Measurements from ENCODE around the gene TDRD1.
A peak's percentile ranks its signal among the peaks of the same experiment; 100 is the strongest.

The TDRD1 gene

GRCh38 chr10:114265392-114266053 is 86.4 kb downstream of the TDRD1 start:
- no peak for DNase-seq (ENCODE audit: low read depth)

GRCh38 chr10:114266521-114266920 is 87.4 kb downstream of the TDRD1 start:
- DNase-seq (ENCODE audit: low read depth), result peak; percentile 76

DNA sequence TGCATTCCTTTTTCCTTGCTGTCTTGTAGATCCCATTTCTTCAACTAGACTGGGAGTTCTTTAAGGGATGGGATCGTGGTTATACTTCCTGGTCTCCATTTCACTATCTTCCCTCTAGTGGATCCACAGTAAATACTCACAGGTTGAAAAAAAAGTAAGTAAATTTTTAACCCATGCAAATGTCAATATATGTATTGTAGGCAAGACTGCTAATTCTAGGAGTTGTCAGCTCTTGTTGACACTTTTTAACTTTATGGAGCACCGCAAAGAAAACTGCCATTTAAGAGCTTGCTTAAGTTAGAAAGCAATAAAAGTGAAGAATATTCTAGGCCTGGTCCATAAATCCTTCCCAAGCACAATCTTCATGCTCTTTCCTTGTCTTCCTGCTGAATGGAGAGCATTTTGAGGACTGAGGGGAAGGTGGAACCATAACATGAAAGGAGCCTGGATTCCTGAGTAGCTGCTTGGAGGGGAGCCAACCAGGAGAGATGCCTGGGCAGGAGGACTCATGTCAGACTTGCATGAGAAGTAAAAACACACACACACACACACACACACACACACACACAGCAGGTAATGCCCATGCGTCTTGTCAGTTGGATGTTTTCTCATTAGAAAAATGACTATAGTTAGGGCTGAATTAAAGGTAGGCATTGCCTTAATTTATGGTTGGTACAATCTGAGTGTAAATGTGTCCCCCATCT is 92.1 kb downstream of the TDRD1 start:
- DNase-seq (ENCODE audit: low read depth), result no peak

- DNase-seq (ENCODE audit: low read depth), result peak; percentile 95
These were observed 92.6 kb downstream of the TDRD1 start for GRCh38 chr10:114271779-114272167.

DNA sequence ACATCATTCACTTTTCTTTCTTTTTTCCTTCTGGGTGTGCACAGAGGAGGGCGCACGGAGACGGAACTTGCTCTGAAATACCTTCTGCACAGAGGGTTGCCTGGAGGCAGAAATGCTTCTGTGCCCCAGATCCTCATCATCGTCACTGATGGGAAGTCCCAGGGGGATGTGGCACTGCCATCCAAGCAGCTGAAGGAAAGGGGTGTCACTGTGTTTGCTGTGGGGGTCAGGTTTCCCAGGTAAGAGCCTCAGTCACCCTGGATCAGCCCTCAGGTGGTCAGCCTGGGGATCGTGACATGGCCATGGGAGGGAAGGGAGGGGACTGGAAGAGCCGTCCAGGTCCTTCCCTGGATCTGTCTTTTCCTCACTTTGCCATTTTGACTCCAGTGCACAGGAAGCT is 93.5 kb downstream of the TDRD1 start:
- no peak for DNase-seq (ENCODE audit: low read depth)

DNA sequence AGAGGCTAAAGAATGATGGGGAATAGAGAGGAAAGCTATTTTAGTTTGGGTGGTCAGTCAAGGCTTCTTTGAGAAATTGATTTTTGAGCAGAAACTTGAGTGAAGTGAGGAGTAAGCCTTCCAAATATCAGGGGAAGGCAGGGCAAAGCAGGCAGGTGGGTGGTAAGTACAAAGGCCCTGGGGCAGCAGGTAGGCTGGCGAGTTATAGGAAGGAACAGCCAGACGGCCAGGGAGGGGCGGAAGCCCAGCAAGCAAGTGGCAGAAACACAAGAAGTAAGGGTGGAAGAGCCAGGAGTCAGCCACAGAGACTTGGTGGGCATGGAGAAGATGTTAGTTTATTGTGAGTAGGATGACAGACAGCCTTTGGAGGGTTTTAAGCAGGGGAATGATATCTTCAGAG is 94.8 kb downstream of the TDRD1 start:
- no peak for DNase-seq (ENCODE audit: low read depth)

DNA sequence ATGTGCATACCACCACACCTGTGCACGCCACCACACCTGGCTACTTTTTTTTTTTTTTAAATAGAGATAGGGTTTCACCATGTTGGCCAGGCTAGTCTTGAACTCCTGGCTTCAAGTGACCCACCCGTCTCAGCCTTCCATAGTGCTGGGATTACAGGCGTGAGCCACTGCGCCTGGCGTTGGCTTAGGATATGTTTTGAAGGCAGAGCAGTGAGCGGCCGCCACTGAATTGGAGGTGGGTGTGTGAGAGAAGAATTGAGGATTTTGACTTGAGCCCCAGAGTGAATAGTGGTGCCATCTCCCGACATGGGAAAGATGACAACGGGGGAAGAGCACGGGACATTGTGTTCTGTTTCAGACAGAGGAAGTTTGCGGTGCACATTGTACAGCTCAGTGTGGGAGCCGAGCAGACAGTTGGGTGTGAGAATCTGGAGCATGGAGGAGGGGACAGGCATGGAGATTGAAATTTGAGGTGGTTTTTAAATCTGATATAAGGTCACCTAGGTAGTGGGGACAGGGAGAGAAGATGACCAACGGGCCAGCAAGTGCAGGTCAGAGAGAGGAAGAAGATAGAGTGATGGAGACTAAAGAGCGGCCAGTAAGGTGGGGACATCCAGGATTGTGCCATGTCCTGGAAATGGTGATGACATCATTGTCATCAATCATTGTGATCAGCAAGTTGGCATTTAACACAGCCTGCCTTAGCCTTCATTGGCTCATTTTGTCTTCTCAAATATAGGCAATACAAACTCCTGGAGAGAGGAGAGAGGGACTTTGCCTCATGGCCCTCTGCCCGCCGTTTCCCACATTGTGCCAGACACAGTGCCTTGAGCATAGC is 95.7 kb downstream of the TDRD1 start:
- no peak for DNase-seq (ENCODE audit: low read depth)

- DNase-seq (ENCODE audit: low read depth), result no peak
These were observed 96.9 kb downstream of the TDRD1 start for GRCh38 chr10:114276066-114276465.

GRCh38 chr10:114276671-114277070 is 97.5 kb downstream of the TDRD1 start:
- no peak for DNase-seq (ENCODE audit: low read depth)

DNA sequence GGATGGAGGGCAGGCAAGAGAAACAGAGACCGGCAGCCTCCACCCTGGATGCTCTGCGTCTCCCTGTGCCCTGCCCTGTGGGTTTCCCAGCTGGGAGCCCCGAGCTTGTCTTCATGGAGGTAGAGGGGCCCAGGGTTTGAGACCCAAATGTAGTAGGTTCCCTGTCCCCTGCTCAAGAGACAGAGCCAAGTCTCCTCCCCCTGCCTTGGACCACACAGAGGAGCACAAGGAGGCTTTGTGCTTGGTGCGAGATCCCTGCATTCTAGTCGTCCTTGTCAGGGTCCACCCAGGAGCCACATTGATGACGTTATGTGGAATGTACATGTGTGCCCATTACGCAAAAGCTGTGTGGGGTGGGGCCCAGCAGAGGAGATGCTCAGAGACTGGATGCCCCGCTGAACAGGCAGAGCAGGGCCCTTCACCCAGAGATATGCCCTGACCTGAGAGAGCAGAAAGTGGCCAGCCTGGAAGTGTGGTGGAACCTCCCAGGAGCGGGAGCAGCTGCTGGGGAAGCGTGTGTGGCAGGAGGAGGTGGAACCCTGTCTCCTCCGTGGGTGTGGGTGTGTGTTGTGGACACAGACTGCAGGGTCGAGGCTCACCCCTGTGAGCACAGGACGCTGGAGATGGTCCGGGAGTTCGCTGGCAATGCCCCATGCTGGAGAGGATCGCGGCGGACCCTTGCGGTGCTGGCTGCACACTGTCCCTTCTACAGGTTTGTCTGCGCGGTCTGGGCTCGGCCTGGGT is 99.2 kb downstream of the TDRD1 start:
- DNase-seq (ENCODE audit: low read depth), result no peak

DNA sequence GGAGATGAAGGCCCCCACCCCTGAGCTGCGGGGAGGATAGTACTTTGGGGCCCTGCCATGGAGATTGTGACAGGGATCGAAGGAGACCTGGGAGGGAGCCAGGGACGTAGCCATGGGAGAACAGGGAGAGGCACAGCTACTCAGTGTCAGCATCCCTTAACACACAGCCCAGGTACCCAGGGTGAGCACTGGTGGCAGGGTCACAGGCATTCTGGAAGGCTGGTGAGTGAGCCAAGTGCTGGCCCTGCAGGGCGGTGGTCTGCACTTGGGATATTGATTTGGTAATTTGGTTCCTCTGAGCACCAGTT is 99.7 kb downstream of the TDRD1 start:
- DNase-seq (ENCODE audit: low read depth), result no peak

DNA sequence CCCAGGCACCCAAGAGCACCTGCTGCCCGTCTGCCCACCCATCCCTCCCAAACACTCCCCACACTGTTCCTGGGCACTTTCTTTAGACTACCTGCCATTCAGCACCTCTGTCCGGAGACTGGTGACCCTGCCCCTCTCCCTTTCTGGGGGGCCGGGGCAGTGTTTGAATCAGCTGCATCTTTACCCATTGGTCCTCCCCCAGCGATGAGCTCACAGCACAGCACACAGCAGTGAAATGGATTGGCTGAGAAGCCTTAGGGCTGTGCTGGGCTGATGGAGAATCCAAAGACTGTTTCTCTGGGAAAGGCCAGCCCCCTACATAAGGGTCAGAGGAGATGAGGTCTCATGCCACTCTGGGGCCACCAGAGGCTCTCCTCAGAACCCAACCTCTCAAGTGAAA is 100.1 kb downstream of the TDRD1 start:
- DNase-seq (ENCODE audit: low read depth), result no peak

DNA sequence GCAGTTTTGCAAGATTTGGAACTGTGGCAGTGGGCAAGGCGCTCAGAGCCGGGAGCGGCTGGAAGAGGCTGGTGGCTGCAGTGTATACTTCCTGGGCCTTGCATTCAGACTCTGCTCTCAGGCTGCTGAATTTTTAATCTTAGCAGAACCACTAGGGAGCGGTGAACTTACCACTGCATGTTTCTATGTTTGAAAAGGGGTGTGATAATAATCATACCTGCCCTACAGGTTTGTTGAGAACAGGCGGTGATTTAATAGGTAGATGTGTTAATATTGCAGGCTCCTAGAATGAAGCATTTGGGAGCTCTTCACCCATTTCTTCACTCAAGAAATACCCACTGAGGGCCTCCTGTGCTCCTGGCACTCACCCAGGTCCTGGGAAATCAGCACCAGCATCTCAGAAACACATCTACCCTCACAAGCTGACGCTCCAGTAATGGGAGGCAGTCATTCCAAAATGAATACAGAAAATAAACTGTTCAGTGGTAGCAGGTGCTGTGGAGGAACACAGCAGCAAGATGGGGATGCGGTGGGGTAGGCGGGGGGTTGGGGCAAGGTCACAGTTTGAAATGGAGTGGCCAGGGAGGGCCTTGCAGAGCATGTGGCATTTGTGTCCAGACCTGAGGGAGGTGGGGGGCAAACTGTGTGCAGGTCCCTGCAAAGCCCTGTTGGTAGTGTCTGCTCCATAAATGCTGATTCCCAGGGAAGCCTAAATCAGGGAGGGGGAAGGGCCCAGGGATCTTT is 100.9 kb downstream of the TDRD1 start:
- no peak for DNase-seq (ENCODE audit: low read depth)

DNA sequence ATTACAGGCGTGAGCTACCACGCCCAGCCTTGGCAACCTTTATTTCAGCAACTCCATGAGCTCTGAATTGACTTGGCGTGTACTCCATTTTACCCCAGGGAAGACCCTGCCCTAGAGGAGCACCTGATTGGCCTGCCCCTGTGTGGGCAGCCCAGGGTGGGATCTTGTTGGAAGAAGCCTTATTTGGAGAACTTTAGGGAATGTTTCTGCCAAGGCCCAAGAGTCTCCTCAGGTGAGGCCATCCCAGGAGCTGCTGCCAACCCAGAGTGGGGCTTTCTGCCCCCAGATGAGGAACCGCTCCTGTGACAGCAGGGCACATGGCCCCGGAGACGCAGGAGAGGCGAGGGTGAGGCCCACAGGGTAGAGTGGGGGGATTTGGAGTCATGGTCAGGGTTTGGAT is 101.9 kb downstream of the TDRD1 start:
- DNase-seq (ENCODE audit: low read depth), result no peak

DNA sequence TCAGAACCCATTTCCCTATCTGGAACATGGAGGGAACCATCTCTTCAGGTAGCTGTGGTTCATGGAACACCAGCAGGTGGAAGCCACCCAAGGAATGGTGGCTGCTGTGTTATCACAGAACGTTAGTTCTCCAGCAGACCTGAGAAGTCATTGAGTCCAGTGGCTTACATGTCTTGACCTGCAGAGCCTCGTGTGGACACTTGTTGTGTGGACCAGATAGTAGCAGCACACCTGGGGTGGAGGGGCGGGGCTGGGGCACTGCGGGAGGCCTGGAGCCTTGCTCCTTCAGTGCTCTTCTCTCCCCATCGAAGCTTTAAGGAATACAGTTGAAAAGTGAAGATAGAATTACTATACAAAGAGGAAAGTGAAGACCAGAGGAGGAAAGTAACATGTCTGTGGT is 102.3 kb downstream of the TDRD1 start:
- no peak for DNase-seq (ENCODE audit: low read depth)

All from iris pigment epithelial cell (primary cell).